ENCODE results near the gene ARID1B. TPM values are rescaled to one million over a fixed set of nuclear protein-coding genes. Genes with fewer than 3 reads are reported as not detected.

Gene ARID1B
- total and polyA plus RNA-seq, 2 experiments from 2014 or later, result 32.9 to 67.0 TPM

GRCh38 chr6:157056275-157056674 lies 279.1 kb downstream of the ARID1B start:
- H3K27me3 ChIP-seq, result no peaks in the 10 kb centered on the region
- no peak overlapping the region for H2AFZ ChIP-seq
- H3K9me3 ChIP-seq (ENCODE audit: low read depth), result no peaks in the 10 kb centered on the region
- H4K20me1 ChIP-seq (ENCODE audit: insufficient read depth, poor library complexity, severe bottlenecking), result peaks cover 3% of the 10 kb centered on the region
- H3K27ac ChIP-seq, result no peak overlapping the region
- no peak overlapping the region for H3K4me3 ChIP-seq
- no peaks in the 10 kb centered on the region for H3K36me3 ChIP-seq (replicated peaks; ENCODE audit: insufficient read depth, low read depth)
- no peak overlapping the region for H3K4me2 ChIP-seq
- DNase-seq (ENCODE audit: low spot score), result no peak
- TF ChIP-seq CTCF (IDR thresholded peaks at IDR 0.05; ENCODE audit: poor library complexity), result no peak
- H3K4me1 ChIP-seq (ENCODE audit: insufficient read depth), result no peaks in the 10 kb centered on the region
- peaks cover 60% of the 10 kb centered on the region for H3K79me2 ChIP-seq
- WGBS (ENCODE audit: low lambda C conversion rate, missing lambda C conversion rate), result 64% methylated on average over 1 of the region's 1 CpG
- no peaks in the 10 kb centered on the region for H3K9me2 ChIP-seq (replicated peaks; ENCODE audit: insufficient read depth)

GRCh38 chr6:157058574-157058973 lies 281.4 kb downstream of the ARID1B start:
- Histone ChIP-seq H3K4me1 (ENCODE audit: insufficient read depth) (no peaks in the 10 kb centered on the region), H3K4me3 (no peak overlapping the region), H2AFZ (no peak overlapping the region), H3K9me3 (ENCODE audit: low read depth) (no peaks in the 10 kb centered on the region), H3K27me3 (no peaks in the 10 kb centered on the region), H3K36me3 (replicated peaks; ENCODE audit: insufficient read depth, low read depth) (no peaks in the 10 kb centered on the region), H3K79me2 (peaks cover 67% of the 10 kb centered on the region), H3K9me2 (replicated peaks; ENCODE audit: insufficient read depth) (no peaks in the 10 kb centered on the region), H3K27ac (no peak overlapping the region), H4K20me1 (ENCODE audit: insufficient read depth, poor library complexity, severe bottlenecking) (peaks cover 3% of the 10 kb centered on the region), H3K4me2 (no peak overlapping the region)
- TF ChIP-seq EZH2 (IDR thresholded peaks at IDR 0.05; ENCODE audit: borderline replicate concordance), result no peak
- no peak for TF ChIP-seq CTCF (IDR thresholded peaks at IDR 0.05; ENCODE audit: poor library complexity)
- no peak for TF ChIP-seq EZH2phosphoT487 (IDR thresholded peaks at IDR 0.05; ENCODE audit: low read depth, severe bottlenecking, unreplicated experiment)
- WGBS (ENCODE audit: low lambda C conversion rate, missing lambda C conversion rate), result 90% methylated on average over 9 of the region's 9 CpGs
- DNase-seq (ENCODE audit: low spot score), result no peak

- Histone ChIP-seq H3K9me3 (ENCODE audit: low read depth) (no peaks in the 10 kb centered on the region), H3K79me2 (peaks cover 64% of the 10 kb centered on the region), H3K4me1 (ENCODE audit: insufficient read depth) (no peaks in the 10 kb centered on the region), H3K36me3 (replicated peaks; ENCODE audit: insufficient read depth, low read depth) (no peaks in the 10 kb centered on the region), H2AFZ (no peak overlapping the region), H3K27ac (no peak overlapping the region), H3K9me2 (replicated peaks; ENCODE audit: insufficient read depth) (no peaks in the 10 kb centered on the region), H3K4me3 (no peak overlapping the region), H3K27me3 (no peaks in the 10 kb centered on the region), H4K20me1 (ENCODE audit: insufficient read depth, poor library complexity, severe bottlenecking) (peaks cover 2% of the 10 kb centered on the region), H3K4me2 (no peak overlapping the region)
- no peak for TF ChIP-seq CTCF (IDR thresholded peaks at IDR 0.05; ENCODE audit: poor library complexity)
- no peak for TF ChIP-seq EZH2phosphoT487 (IDR thresholded peaks at IDR 0.05; ENCODE audit: low read depth, severe bottlenecking, unreplicated experiment)
- TF ChIP-seq EZH2 (IDR thresholded peaks at IDR 0.05; ENCODE audit: borderline replicate concordance), result no peak
- no peak for DNase-seq (ENCODE audit: low spot score)
- WGBS (ENCODE audit: low lambda C conversion rate, missing lambda C conversion rate), result 74% methylated on average over 4 of the region's 4 CpGs
Measured at GRCh38 chr6:157059781-157060180, 282.6 kb downstream of the ARID1B start.

- H2AFZ ChIP-seq, result no peak overlapping the region
- no peak overlapping the region for H3K27ac ChIP-seq
- no peak for DNase-seq (ENCODE audit: low spot score)
- H3K27me3 ChIP-seq, result no peaks in the 10 kb centered on the region
- no peaks in the 10 kb centered on the region for H3K9me3 ChIP-seq (ENCODE audit: low read depth)
- H3K9me2 ChIP-seq (replicated peaks; ENCODE audit: insufficient read depth), result no peaks in the 10 kb centered on the region
- WGBS (ENCODE audit: low lambda C conversion rate, missing lambda C conversion rate), result 78% methylated on average over 1 of the region's 1 CpG
- no peaks in the 10 kb centered on the region for H4K20me1 ChIP-seq (ENCODE audit: insufficient read depth, poor library complexity, severe bottlenecking)
- H3K4me3 ChIP-seq, result no peak overlapping the region
- H3K36me3 ChIP-seq (replicated peaks; ENCODE audit: insufficient read depth, low read depth), result no peaks in the 10 kb centered on the region
- H3K79me2 ChIP-seq, result peaks cover 64% of the 10 kb centered on the region
- H3K4me2 ChIP-seq, result no peak overlapping the region
- no peaks in the 10 kb centered on the region for H3K4me1 ChIP-seq (ENCODE audit: insufficient read depth)
- TF ChIP-seq CTCF (IDR thresholded peaks at IDR 0.05; ENCODE audit: poor library complexity) (no peak), EZH2 (IDR thresholded peaks at IDR 0.05; ENCODE audit: borderline replicate concordance) (no peak), EZH2phosphoT487 (IDR thresholded peaks at IDR 0.05; ENCODE audit: low read depth, severe bottlenecking, unreplicated experiment) (no peak)
Measured at GRCh38 chr6:157060440-157060952, 283.3 kb downstream of the ARID1B start.
